K562 (cell line): Measurements from ENCODE around the gene GJA4. TPM values are rescaled to one million over a fixed set of nuclear protein-coding genes. Genes with fewer than 3 reads are reported as not detected.
A peak's percentile ranks its signal among the peaks of the same experiment; 100 is the strongest.

ENCODE experiments used
- ARHGAP35 ChIP-seq: fragments of 450-650 bp; IDR thresholded peaks from 2 replicates; pipeline ENCODE4 v1.6.1; 2018; ENCODE audit not compliant: partially characterized antibody
- ARID2 ChIP-seq: fragments of 450-650 bp; IDR thresholded peaks from 2 replicates; pipeline ENCODE4 v1.6.1; 2017; ENCODE audit warnings: antibody characterized with exemption, mild to moderate bottlenecking
- LARP7 ChIP-seq: fragments of 450-650 bp; IDR thresholded peaks from 2 replicates; pipeline ENCODE4 v1.6.1; 2016
- RAD21 ChIP-seq, 2 experiments: fragments of 250-450 bp in 1 of 2; fragments of 450-650 bp in 1 of 2; sonication (Bioruptor Pico) in 1 of 2; formaldehyde crosslinking in 1 of 2; IDR thresholded peaks in 1 of 2; conservative IDR thresholded peaks in 1 of 2; 2 replicates each; pipeline versions ENCODE4 v1.4.0 to v1.8.0; 2020 to 2022; ENCODE audit warnings: mild to moderate bottlenecking in 2 of 2, moderate library complexity in 1 of 2
- RCOR1 ChIP-seq, 2 experiments: IDR thresholded peaks; 2 replicates each; pipeline ENCODE4 v1.6.1; 2012; ENCODE audit warnings: low read depth in 2 of 2, low read length in 2 of 2, borderline replicate concordance in 1 of 2, improper control_type of control experiment in 1 of 2
- REST ChIP-seq, 2 experiments: fragments of 450-650 bp; formaldehyde crosslinking in 1 of 2; IDR thresholded peaks; 2 replicates each; pipeline versions ENCODE4 v1.4.0 to v1.6.1; 2014 to 2020; ENCODE audit warnings: mild to moderate bottlenecking in 2 of 2, borderline replicate concordance in 1 of 2, low read depth in 1 of 2
- RFX7 ChIP-seq: fragments of 250-450 bp; sonication (Bioruptor Pico); IDR thresholded peaks from 2 replicates; pipeline ENCODE4 v1.5.1; 2021; ENCODE audit warnings: mild to moderate bottlenecking
- TCF3 ChIP-seq: sonication (generic); formaldehyde crosslinking; IDR thresholded peaks from 2 replicates; pipeline ENCODE4 v1.4.0; 2020; ENCODE audit warnings: mild to moderate bottlenecking, missing genetic modification reagents
- YY1 ChIP-seq, 3 experiments: IDR thresholded peaks; 2 replicates each; pipeline ENCODE4 v1.6.1; 2011; ENCODE audit warnings: low read length in 2 of 3, mild to moderate bottlenecking in 2 of 3, moderate library complexity in 2 of 3, borderline replicate concordance in 1 of 3, control low read depth in 1 of 3, low read depth in 1 of 3; ENCODE audit not compliant: insufficient read depth in 3 of 3, insufficient replicate concordance in 2 of 3, control insufficient read depth in 1 of 3, insufficient read length in 1 of 3; ENCODE audit errors: extremely low read depth in 1 of 3
- ZBTB26 ChIP-seq: fragments of 450-650 bp; formaldehyde crosslinking; IDR thresholded peaks from 2 replicates; pipeline ENCODE4 v1.4.0; 2022; ENCODE audit warnings: missing genetic modification characterization
- ZFP36 ChIP-seq: fragments of 150-350 bp; IDR thresholded peaks from 2 replicates; pipeline ENCODE4 v1.6.1; 2018; ENCODE audit warnings: low read length, low read depth; ENCODE audit not compliant: partially characterized antibody
- ZHX1 ChIP-seq: fragments of 150-350 bp; conservative IDR thresholded peaks from 2 replicates; pipeline ENCODE4 v1.6.1; 2014; ENCODE audit warnings: low read length
- ZNF23 ChIP-seq: fragments of 250-450 bp; sonication (Bioruptor Pico); IDR thresholded peaks from 2 replicates; pipeline ENCODE4 v1.4.0; 2020; ENCODE audit warnings: mild to moderate bottlenecking
- polyA plus RNA-seq, 8 experiments: library from polyadenylated mRNA; depleted of rRNA in 4 of 8; stranded (reverse) in 5 of 8; unstranded in 3 of 8; fragments of >200 nt; fragmentation: Nextera tagmentation in 2 of 8; fragmentation: Illumina TruSeq in 1 of 8; extraction: Ambion mirVana in 2 of 8; extraction: Trizol in 1 of 8; gene quantifications; 2 replicates each; pipeline versions ENCODE4 v1.2.1 to v1.2.3, GENCODE V29; 2011 to 2014; ENCODE audit warnings: inconsistent platforms in 1 of 8, missing spikeins in 1 of 8
- total RNA-seq, 7 experiments: library from RNA; depleted of rRNA in 6 of 7; stranded (reverse); fragments of >200 nt in 6 of 7; fragmentation: Illumina TruSeq in 2 of 7; extraction: Trizol in 2 of 7; gene quantifications; 2 replicates each; pipeline versions ENCODE4 v1.2.1 to v1.2.3, GENCODE V29; 2011 to 2021; ENCODE audit warnings: low replicate concordance in 1 of 7

Gene GJA4
- total and polyA plus RNA-seq, 9 of the 15 experiments (the other 6 are each of a cell fraction or from before 2014, with no cell fraction given) = 0.16 to 0.24 TPM; not detected in 7

DNA sequence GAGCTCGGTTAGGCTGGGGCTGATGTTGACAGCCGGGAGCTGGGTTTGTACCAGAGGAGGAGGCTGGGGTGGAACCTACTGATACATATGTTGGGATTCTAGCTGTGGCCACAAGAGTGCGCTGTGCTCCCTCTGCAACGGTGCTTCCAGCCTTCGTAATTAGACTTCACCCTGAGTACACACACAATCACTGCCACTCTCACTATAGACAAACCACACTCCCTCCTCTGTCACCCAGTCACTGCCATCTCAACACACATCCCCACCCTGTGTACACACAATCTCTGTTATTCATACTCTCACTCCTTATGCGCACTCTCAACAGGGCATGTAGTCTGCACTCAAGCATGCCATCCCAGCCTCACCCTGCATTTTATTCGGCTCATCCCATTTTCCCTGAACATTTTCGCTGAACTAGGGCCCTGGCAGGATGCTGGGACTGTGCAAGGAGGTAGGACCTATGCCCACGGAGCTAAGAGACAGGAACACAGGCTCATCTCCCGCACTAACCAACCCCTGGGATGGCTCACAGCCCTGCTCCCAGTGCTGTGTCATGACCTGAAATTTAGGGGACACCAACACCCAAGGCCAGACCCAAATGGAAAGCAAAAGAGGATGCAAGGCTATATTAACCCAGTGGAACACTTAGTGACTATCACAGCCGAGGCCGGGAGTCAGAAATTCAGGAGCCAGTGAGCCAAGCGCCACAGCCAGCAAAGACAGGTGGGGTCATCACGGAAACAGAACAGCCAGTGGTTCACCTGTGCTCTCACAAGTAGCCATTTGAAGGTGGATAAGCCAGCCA is 6.1 kb upstream of the GJA4 start (continued):
- TF ChIP-seq REST (IDR thresholded peaks at IDR 0.05; ENCODE audit: borderline replicate concordance) = peak; percentile 81
- TF ChIP-seq REST (CRISPR knock-in tag; IDR thresholded peaks at IDR 0.05; ENCODE audit: low read depth) = no peak
- TF ChIP-seq LARP7 = 0 out of 2 replicates have a peak, but pooled peaks have one; percentile 47
- TF ChIP-seq ARHGAP35 = peak; percentile 64
- TF ChIP-seq ZHX1 = 0 out of 2 replicates have a peak, but pooled peaks have one; percentile 59
- peak; percentile 82 for TF ChIP-seq ARID2
- no peak for TF ChIP-seq TCF3
- no peak for TF ChIP-seq RFX7 (CRISPR knock-in tag)
- TF ChIP-seq ZNF23 (CRISPR knock-in tag) = no peak
- 0 out of 2 replicates have a peak, but pooled peaks have one; percentile 17 for TF ChIP-seq ZBTB26 (CRISPR knock-in tag)
- TF ChIP-seq YY1 (IDR thresholded peaks at IDR 0.05; ENCODE audit: borderline replicate concordance in 1 of 3, control insufficient read depth in 1 of 3, extremely low read depth in 1 of 3, insufficient read depth in 3 of 3, insufficient read length in 1 of 3, insufficient replicate concordance in 2 of 3, low read depth in 1 of 3, low read length in 2 of 3) = peak in 1 of 3 experiments; percentile 23
- TF ChIP-seq RAD21 (CRISPR knock-in tag; conservative IDR thresholded peaks at IDR 0.05 in 1 of 2, IDR thresholded peaks at IDR 0.05 in 1 of 2) = peak; percentile 88 to 97
- TF ChIP-seq RCOR1 (IDR thresholded peaks at IDR 0.05; ENCODE audit: borderline replicate concordance in 1 of 2, low read depth in 2 of 2, low read length in 2 of 2) = peak in 1 of 2 experiments; percentile 82; a peak in 2 of 4 replicates
- TF ChIP-seq ZFP36 = no peak
